HG02870 (cell line): ENCODE measurements around the gene LUZP2.

ENCODE experiments used
- ATAC-seq: cut with Tn5 transposase; IDR thresholded peaks from one replicate; pipeline ENCODE4 v1.9.1; 2021; ENCODE audit warnings: mild to moderate bottlenecking, moderate library complexity; ENCODE audit not compliant: unreplicated experiment

Gene LUZP2

DNA sequence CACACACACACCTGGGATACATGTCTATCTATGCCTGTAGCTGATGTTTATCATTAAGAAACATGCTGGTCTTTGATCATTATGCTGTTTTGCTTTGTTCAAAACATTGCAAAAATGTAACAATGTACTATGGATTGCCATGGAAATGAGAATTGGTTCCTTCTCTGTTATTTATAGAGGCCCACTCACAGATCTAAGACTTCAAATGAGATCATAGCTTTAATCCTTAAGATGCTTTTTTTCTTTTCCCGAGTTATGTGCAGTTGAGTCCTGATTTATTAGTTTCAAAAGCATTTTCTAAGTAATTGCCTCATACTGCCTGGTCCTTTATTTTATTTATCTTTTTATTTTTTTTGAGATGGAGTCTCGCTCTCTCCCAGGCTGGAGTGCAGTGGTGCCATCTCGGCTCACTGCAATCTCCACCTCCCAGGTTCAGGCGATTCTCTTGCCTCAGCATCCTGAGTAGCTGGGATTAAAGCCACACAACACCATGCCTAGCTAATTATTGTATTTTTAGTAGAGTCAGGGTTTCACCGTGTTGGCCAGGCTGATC, 131.4 kb downstream of the LUZP2 start:
- no peak for ATAC-seq

DNA sequence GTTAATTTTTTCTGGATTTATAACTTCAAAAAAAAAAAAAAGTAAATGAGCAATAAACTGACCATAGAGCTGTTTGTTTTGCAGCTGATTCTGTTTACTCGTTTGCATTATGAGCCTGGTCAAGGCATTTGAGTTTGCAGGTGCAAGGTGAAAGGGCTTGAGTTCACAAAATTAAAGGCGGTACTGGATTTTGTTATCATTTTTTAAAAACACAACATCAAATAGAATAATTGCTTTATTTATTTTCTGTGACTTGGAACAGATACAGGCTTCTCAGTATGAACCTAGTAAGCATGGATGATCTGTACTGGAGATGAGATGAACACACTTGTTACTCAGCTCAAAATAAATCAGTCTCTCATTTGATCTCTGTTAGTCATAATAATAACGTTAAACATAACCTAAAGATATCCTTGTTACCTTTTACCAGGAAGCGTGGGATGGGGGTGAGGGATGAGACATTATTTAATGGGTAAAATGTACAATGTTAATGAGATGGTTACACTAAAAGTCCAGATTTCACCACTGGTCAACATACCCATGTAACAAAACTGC, 137.8 kb downstream of the LUZP2 start:
- ATAC-seq, result no peak

DNA sequence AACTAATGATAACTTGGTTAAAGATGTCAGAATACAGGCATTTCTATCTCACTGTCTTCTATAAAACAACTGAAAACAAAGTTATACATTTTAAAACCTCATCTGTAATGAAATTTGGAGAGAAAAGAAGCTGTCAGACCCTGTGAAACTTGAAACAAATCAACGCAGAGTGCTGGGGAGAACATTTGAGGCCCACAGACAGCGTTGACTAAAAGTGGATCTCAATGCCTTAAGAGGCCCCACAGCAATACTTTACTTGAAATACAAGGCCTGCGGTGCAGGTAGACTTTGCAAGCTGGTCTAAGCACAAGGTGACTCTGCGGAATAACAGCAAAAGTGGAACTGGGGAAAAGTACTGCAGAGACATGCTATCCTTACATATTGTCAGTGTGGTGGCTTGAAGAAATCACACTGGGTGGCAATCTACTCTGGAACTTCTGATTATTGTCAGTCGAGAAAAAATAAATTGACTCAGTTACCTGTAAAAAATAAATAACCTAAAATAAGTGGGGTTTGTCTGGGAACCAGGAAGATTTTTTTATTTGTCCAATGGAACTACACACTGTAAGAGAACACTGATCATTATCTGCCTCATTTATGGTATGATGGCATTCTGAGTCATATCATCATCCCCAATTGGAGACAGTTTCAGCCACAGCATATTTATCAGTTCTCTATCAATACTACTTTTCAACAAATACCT, 138.9 kb downstream of the LUZP2 start:
- ATAC-seq, result no peak

DNA sequence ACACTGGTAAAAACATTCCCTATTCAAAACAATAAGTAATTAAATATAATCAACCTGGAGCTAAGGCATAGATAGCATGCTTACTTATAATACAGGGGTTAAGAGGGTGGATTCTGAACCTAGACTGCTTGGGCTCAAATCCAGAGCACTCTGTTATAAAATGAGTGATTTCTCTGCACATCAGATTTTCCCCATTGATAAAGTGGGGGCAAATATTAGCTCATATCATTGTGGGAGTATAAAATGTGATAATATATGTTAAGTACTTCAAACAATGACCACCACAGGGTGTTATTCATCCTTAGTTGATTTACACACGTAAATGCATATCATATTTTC, 139.4 kb downstream of the LUZP2 start:
- no peak for ATAC-seq

DNA sequence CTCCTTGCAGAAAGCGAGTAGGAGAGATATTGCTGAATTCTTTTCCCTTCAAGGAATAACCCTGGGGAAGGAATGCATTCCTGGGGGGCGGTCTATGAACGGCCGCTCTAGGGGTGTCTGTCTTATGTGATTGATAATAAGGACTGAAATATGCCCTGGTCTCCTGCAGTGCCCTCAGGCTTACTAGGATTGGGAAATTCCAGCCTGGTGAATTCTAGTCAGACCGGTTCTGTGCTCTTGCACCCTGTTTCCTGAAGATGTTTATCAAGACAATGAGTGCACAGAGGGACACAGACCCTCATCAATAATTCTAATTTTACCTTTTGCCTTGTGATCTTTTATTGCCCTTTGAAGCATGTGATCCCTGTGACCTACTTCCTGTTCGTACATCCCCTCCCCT, 140.7 kb downstream of the LUZP2 start:
- no peak for ATAC-seq

DNA sequence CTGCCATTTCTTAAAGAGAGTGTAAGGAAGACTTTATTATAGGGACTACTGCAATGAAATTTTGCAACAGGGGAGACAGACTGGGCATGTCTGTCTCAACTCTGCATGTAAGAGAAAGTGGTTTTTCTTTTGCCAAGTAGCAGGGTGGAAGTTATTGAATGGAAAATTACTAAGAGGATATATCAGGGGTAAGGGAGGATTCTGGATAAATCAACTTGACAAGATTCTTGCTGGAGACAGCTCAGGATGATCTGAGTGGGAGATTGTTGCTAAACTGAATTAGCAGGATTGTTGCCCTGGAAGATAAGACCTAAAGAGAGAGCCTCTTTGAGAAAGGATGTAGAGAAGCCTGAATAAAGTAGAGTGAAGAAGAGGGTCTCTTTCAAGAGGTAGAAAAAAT, 145.8 kb downstream of the LUZP2 start:
- no peak for ATAC-seq

DNA sequence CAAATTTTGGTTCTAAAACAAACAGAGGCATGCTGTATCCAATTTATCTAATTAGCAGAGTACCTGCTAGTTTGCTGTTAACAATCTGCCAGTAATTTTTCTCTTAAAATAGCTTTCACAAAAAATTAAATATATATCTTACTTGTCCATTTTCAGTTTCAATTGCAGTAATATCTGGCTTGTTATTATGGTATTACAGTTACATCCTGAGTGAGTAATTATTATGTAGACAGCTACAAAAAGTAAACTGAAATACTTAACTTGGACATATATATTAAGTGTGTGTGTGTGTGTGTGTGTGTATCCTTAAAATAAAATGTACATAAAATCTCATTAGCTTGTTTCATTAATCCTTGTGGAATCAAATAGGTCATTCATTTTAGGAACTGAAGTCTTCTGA, 148.7 kb downstream of the LUZP2 start:
- no peak for ATAC-seq

DNA sequence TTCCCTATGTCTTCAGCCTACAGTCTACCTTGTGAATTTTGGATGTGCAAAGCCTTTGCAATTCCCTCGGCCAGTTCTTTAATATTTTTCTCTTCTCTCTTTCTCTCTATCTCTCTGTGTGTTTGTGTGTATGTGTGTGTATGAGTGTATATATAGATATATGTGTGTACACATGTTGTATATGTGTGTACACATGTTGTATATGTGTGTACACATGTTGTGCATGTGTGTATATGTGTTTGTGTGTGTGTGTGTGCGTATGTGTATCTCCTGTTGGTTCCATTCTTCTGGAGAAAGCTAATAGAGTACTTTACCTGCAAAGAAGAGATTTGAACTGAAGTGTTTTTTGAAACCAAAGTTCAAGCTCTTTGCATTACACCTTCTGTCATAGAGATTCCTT, 155.0 kb downstream of the LUZP2 start:
- no peak for ATAC-seq

- ATAC-seq, result no peak
Measured at GRCh38 chr11:24653901-24654300, 157.0 kb downstream of the LUZP2 start.

- no peak for ATAC-seq
Measured at GRCh38 chr11:24661331-24661730, 164.5 kb downstream of the LUZP2 start.

GRCh38 chr11:24664399-24664798, 167.5 kb downstream of the LUZP2 start:
- no peak for ATAC-seq

- no peak for ATAC-seq
Measured at GRCh38 chr11:24667353-24667968, 170.6 kb downstream of the LUZP2 start.

DNA sequence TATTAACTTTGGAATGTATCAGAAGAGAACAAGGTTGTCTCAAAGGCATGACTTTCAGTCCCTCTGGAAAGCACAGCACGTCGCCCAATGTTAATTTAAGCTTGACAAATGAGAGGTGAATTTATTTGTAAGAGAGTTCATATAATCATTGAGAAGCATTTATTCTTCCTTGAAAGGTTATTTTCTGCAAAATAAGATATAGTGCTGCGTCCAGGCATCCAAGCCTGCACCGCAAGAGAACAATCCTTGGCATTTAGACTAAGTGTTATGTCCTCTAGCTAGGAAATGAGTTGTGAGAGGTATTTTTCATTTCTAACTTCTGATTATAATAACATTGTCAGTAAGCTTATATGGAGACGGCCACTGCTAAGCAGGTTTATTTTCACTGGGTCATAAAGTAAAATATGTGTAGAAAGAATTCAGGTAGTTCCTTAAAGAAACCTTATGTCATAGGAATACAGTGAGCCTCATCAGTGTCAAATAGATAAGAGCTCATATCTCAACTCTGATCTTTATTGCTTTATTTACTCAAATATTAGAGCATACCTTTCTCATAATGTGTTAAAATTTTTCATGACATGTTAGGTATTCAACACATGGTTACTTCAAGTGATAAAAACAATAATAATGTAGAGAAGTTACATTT, 182.0 kb downstream of the LUZP2 start:
- no peak for ATAC-seq

DNA sequence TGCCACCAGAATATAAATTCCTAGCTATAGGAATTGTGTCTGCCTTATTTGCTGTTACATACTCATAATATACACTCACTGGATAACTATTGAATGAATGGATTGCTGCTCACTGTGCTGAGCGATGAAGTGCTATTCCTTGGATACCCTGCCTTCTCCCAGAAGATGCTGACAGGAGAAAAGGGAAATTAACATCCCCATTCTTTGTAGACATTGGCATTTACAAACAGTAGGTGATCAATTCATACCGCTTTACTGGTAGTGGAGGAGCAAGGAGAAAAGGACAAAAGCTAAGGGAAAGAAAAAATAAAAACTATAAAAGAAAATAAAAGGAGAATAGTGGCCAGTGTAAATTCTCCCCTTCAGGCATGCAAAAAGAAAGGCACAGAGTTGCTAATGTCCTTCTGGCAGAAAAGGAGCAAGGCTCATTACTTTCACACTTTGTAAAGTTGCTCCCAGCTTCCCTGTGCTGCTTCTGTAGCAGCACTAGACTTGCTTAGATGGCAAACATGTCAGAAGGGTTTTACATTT, 183.0 kb downstream of the LUZP2 start:
- no peak for ATAC-seq

DNA sequence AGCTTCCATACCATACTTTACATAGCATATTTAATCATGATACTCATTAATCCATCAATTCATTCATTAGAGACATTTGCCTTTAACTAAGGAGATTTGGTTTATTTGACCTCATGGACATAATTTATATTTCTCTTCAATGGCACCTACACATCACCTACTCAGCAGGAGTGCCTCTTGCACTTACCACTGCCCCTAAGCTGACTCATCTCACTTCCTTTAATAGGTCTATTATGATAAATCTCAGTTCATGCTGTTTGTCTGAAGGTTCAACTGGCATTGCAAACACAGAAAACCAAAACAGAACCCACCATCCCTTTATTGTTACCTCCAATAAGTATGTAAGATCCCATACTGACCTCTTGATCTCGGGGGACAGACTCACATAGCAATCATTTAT, 186.7 kb downstream of the LUZP2 start:
- ATAC-seq, result no peak

DNA sequence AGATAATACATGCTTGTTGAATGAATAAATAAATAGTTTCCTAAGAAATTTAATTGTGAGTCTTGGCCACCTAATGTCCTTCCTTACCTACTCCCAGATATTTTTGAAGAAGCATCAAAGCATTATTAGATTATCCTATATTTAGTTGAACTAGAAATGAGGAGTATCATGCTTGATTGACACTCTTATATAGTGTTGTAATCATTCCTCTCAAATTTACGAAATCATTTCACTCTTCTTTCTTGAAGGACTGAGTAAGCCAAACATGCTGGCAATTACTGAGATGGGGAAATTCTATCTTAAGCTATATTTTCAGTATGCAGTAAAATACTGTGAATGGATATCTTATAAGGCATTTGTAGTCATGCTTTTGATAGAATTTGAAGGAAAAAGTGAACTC, 189.0 kb downstream of the LUZP2 start:
- ATAC-seq, result no peak

DNA sequence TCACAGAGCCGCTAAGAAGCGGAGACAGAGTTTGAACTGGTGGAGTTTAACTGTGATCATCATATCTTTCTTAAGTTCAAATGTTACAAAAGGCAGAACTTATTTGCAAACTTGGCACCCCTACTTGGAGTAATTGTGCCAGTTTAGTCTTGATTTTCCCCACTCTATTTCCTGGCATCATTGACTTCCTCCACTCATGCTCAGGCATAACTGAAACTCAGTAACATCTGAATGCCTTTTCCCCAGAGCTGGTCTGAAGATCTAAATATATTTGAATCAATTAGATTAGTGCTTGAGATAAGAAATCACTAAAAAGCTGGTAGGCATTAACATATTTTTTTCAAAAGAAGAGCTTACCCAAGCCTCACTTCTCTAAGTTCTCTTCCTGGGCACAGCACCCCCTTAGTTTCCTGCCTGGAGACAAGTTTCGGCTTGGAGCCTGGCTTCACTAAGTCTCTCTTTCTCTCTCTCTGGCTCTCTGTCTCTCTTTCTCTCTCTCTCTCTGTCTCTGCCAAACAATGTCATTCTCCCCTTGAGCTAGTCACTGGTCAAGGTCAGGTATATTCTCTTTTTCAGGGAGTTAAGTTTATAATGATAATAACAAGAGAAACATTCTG, 190.8 kb downstream of the LUZP2 start:
- ATAC-seq, result no peak

DNA sequence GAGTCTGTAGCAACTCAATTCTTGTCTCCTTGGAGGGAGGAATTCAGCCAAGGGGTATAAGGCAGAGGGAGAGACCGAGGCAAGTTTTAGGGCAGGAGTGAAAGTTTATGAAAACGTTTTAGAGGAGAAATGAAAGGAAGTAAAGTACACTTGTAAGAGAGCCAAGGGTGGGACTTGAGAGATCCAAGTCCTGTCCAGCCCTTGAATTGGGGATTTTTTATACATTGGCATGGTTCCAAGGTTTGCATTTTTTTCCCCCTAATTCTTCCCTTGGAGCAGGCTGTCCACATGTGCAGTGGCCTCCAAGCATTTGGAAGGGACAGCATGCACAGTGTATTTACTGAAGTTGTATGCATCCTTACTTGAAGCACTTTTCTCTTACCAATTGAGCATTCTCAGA, 192.1 kb downstream of the LUZP2 start:
- ATAC-seq, result no peak

GRCh38 chr11:24697522-24698111, 200.8 kb downstream of the LUZP2 start:
- no peak for ATAC-seq

GRCh38 chr11:24704716-24705115, 207.9 kb downstream of the LUZP2 start:
- ATAC-seq, result no peak

DNA sequence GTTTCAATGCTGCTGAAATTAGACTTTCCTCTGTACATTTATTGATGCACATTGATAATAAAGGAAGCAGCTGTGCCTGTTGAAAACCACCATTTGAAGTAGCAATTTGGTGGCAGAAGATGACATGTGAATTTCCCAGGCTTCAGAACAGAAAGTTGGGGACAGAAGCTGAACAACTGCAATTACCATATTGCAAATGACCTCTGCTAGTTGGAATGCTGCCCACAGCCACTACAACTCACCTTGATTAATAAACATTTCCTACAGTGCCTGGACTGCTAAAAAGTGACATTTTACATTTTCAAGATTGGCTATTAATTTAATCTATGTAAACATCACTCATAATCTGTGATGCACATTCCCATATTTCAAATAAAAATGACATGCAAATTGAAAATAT, 208.6 kb downstream of the LUZP2 start:
- ATAC-seq, result no peak
